Fibroblast of lung (primary cell): ENCODE measurements around the gene LRRK2.

ENCODE experiments used
- EZH2 ChIP-seq: IDR thresholded peaks from 2 replicates; pipeline ENCODE4 v1.5.1; 2012; ENCODE audit warnings: low read length, control low read depth, mild to moderate bottlenecking; ENCODE audit errors: missing control alignments
- TF ChIP-seq, protein P1 (sequence below), 2 donors: IDR thresholded peaks in 1 of 2; conservative IDR thresholded peaks in 1 of 2; 1 replicate in 1 of 2; 2 replicates in 1 of 2; pipeline ENCODE4 v1.5.1; 2011 to 2012; ENCODE audit warnings: low read length in 2 of 2, control low read depth in 1 of 2, inconsistent platforms in 1 of 2, low read depth in 1 of 2, mild to moderate bottlenecking in 1 of 2

DNA sequence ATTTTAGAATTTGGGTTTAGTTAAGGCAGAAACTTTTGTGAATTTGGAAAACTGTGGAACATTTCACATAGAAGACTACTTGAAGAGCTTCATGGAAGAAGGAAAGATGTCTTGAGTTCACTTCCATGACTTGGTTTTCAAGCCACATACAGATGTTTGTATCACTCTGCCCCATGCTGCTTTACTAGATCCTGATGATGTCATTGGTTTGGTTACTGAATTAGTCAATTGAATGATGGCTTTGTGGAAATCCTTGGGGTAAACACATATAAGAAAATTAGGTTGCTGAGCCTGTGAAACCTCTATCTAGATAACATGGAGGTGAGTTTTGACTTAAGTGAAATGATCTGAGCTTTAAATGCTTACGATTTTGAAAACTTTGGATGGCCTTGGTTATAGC lies 90.6 kb downstream of the LRRK2 start:
- TF ChIP-seq, protein P1, sequence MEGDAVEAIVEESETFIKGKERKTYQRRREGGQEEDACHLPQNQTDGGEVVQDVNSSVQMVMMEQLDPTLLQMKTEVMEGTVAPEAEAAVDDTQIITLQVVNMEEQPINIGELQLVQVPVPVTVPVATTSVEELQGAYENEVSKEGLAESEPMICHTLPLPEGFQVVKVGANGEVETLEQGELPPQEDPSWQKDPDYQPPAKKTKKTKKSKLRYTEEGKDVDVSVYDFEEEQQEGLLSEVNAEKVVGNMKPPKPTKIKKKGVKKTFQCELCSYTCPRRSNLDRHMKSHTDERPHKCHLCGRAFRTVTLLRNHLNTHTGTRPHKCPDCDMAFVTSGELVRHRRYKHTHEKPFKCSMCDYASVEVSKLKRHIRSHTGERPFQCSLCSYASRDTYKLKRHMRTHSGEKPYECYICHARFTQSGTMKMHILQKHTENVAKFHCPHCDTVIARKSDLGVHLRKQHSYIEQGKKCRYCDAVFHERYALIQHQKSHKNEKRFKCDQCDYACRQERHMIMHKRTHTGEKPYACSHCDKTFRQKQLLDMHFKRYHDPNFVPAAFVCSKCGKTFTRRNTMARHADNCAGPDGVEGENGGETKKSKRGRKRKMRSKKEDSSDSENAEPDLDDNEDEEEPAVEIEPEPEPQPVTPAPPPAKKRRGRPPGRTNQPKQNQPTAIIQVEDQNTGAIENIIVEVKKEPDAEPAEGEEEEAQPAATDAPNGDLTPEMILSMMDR (conservative IDR thresholded peaks at IDR 0.05 in 1 of 2, IDR thresholded peaks at IDR 0.05 in 1 of 2; ENCODE audit: low read depth in 1 of 2, low read length in 2 of 2), result no peak
- TF ChIP-seq EZH2, result no peak
